ENCODE data around the gene NIP7.

GRCh38 chr16:69334696-69335095, 4.9 kb upstream of the NIP7 start:
- TF ChIP-seq CTCF (IDR thresholded peaks at IDR 0.05) (no peak), POLR2A (IDR thresholded peaks at IDR 0.05) (no peak)
